ENCODE data around the gene MAGEB17. TPM values are rescaled to one million over a fixed set of nuclear protein-coding genes. Genes with fewer than 3 reads are reported as not detected.

Gene MAGEB17
- total and polyA plus RNA-seq, 8 donors = 0.08 TPM; not detected in 7

GRCh38 chrX:16213961-16214360 lies 46.7 kb downstream of the MAGEB17 start:
- no peak overlapping the region for H3K4me3 ChIP-seq
- no peaks in the 10 kb centered on the region for H3K4me1 ChIP-seq
- peak in 1 of 2 donors; percentile 21 for DNase-seq
- H3K27ac ChIP-seq = no peak overlapping the region
- no peaks in the 10 kb centered on the region for H3K36me3 ChIP-seq
- TF ChIP-seq POLR2AphosphoS5 (IDR thresholded peaks at IDR 0.05) (no peak), POLR2A (IDR thresholded peaks at IDR 0.05) (no peak), EP300 (IDR thresholded peaks at IDR 0.05) (no peak), CTCF (IDR thresholded peaks at IDR 0.05) (no peak)
- no peaks in the 10 kb centered on the region for H3K9me3 ChIP-seq
- no peaks in the 10 kb centered on the region for H3K27me3 ChIP-seq
- intact Hi-C loops (cut with DNase I; ENCODE audit: low total_unique reads) = no loop called here
- WGBS, 5 donors = 37 to 57% (median 39%) methylated on average over 2 of the region's 2 CpGs

DNA sequence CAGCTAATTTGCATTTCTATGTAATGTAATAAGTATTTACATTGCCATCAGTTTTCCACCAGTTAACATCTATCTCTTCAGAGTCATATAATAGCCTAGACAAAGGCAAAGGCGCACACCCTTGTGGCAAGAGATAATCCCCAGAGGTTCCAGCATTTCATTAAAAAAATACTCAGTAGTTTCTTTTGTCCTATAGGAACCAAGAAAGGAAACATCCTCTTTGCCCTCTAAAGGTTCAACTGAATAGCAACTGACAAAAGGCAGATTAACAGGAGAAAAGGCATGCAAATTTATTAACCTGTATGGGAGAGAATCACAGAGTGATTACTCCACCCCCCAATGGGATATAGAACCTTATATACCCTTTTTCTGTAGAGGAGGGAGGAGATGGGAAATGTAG lies 48.4 kb downstream of the MAGEB17 start:
- DNase-seq = no peak
- Histone ChIP-seq H3K27me3 (no peaks in the 10 kb centered on the region), H3K27ac (no peak overlapping the region), H3K4me3 (no peak overlapping the region), H3K9me3 (no peaks in the 10 kb centered on the region), H3K4me1 (no peaks in the 10 kb centered on the region), H3K36me3 (no peaks in the 10 kb centered on the region)
- intact Hi-C loops (cut with DNase I; ENCODE audit: low total_unique reads) = no loop called here
- WGBS, 5 donors = 71 to 92% (median 84%) methylated on average over 1 of the region's 1 CpG
- TF ChIP-seq POLR2AphosphoS5 (IDR thresholded peaks at IDR 0.05) = no peak
- TF ChIP-seq CTCF (IDR thresholded peaks at IDR 0.05) = no peak
- TF ChIP-seq POLR2A (IDR thresholded peaks at IDR 0.05) = no peak
- no peak for TF ChIP-seq EP300 (IDR thresholded peaks at IDR 0.05)

Other genes starting within 250 kb of the MAGEB17 start
- gene GRPR, start 43.9 kb upstream of the MAGEB17 start, total RNA-seq = 10 to 100 TPM in 1 of 5 donors, 1 to 10 TPM in 3, not detected in 1; 1.1 to 25.4 (median 6.0) TPM
- under 1 TPM in 1 of 3 donors, not detected in 2; 0.08 TPM for gene GRPR, start 43.9 kb upstream of the MAGEB17 start, polyA plus RNA-seq

All from stomach (tissue), 9 donors.